Measurements from ENCODE around the gene ZNF407.

The ZNF407 gene

GRCh38 chr18:74947875-74948274 is 350.2 kb downstream of the ZNF407 start:
- Histone ChIP-seq H3K4me2 (ENCODE audit: low read depth, low read length) (no peak overlapping the region), H3K27ac (ENCODE audit: low read length) (no peak overlapping the region), H3K9me2 (replicated peaks; ENCODE audit: insufficient read depth, low read length) (no peaks in the 10 kb centered on the region), H3K9ac (ENCODE audit: low read length) (no peak overlapping the region), H4K20me1 (ENCODE audit: insufficient read depth, low read length) (no peaks in the 10 kb centered on the region), H3K4me1 (ENCODE audit: low read length) (peaks cover 6% of the 10 kb centered on the region; the same call in 1 of the 2 replicates), H3K27me3 (replicated peaks; ENCODE audit: insufficient read depth, low read length) (no peaks in the 10 kb centered on the region), H3K9me3 (replicated peaks; ENCODE audit: insufficient read depth, low read length) (no peaks in the 10 kb centered on the region), H3K79me2 (ENCODE audit: low read length) (no peaks in the 10 kb centered on the region), H3K36me3 (replicated peaks; ENCODE audit: insufficient read depth, low read length) (no peaks in the 10 kb centered on the region), H3K4me3 (ENCODE audit: low read length) (no peak overlapping the region), H2AFZ (ENCODE audit: low read length) (no peak overlapping the region), H3F3A (ENCODE audit: insufficient read depth, low read length) (no peaks in the 10 kb centered on the region)
- TF ChIP-seq EZH2phosphoT487 (IDR thresholded peaks at IDR 0.05; ENCODE audit: low read length) (no peak), CTCF (IDR thresholded peaks at IDR 0.05; ENCODE audit: low read length) (no peak), EZH2 (optimal IDR thresholded peaks at IDR 0.05; ENCODE audit: low read depth, low read length) (no peak)
- DNase-seq, result no peak

DNA sequence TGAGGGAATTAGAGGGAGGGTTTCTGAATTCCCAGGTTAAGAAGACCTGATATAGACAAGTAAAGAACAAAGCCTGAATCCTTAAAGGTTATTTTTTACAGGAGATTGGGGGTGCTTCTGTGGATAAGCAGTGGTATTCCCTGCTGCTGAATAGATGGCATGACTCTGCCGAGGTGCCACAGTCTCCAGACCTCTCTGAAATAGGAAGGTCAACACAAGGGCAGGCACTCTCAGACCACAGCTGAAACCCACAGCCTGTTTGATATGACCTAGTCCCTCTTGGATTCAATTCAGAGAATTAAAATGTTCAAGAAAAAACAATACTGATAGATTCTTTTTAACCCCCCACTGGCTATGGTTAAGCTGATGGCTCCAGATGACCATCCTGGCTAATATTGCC is 351.9 kb downstream of the ZNF407 start:
- no peaks in the 10 kb centered on the region for H4K20me1 ChIP-seq (ENCODE audit: insufficient read depth, low read length)
- H3K4me1 ChIP-seq (ENCODE audit: low read length), result peaks cover 6% of the 10 kb centered on the region; the same call in 1 of the 2 replicates
- no peaks in the 10 kb centered on the region for H3K79me2 ChIP-seq (ENCODE audit: low read length)
- H2AFZ ChIP-seq (ENCODE audit: low read length), result no peak overlapping the region
- no peaks in the 10 kb centered on the region for H3K9me2 ChIP-seq (replicated peaks; ENCODE audit: insufficient read depth, low read length)
- TF ChIP-seq EZH2phosphoT487 (IDR thresholded peaks at IDR 0.05; ENCODE audit: low read length) (no peak), CTCF (IDR thresholded peaks at IDR 0.05; ENCODE audit: low read length) (no peak)
- no peaks in the 10 kb centered on the region for H3K9me3 ChIP-seq (replicated peaks; ENCODE audit: insufficient read depth, low read length)
- no peaks in the 10 kb centered on the region for H3F3A ChIP-seq (ENCODE audit: insufficient read depth, low read length)
- H3K27me3 ChIP-seq (replicated peaks; ENCODE audit: insufficient read depth, low read length), result no peaks in the 10 kb centered on the region
- no peak overlapping the region for H3K4me2 ChIP-seq (ENCODE audit: low read depth, low read length)
- DNase-seq, result no peak
- no peak overlapping the region for H3K4me3 ChIP-seq (ENCODE audit: low read length)
- no peak overlapping the region for H3K9ac ChIP-seq (ENCODE audit: low read length)
- H3K27ac ChIP-seq (ENCODE audit: low read length), result no peak overlapping the region
- no peaks in the 10 kb centered on the region for H3K36me3 ChIP-seq (replicated peaks; ENCODE audit: insufficient read depth, low read length)

GRCh38 chr18:74950479-74950878 is 352.8 kb downstream of the ZNF407 start:
- Histone ChIP-seq H3K9me3 (replicated peaks; ENCODE audit: insufficient read depth, low read length) (no peaks in the 10 kb centered on the region), H3K4me2 (ENCODE audit: low read depth, low read length) (no peak overlapping the region), H3K79me2 (ENCODE audit: low read length) (no peaks in the 10 kb centered on the region), H3K4me1 (ENCODE audit: low read length) (peaks cover 6% of the 10 kb centered on the region; the same call in 1 of the 2 replicates), H3K36me3 (replicated peaks; ENCODE audit: insufficient read depth, low read length) (no peaks in the 10 kb centered on the region), H3K27ac (ENCODE audit: low read length) (no peak overlapping the region), H3K4me3 (ENCODE audit: low read length) (no peak overlapping the region), H4K20me1 (ENCODE audit: insufficient read depth, low read length) (no peaks in the 10 kb centered on the region), H3F3A (ENCODE audit: insufficient read depth, low read length) (no peaks in the 10 kb centered on the region), H3K9me2 (replicated peaks; ENCODE audit: insufficient read depth, low read length) (no peaks in the 10 kb centered on the region), H3K27me3 (replicated peaks; ENCODE audit: insufficient read depth, low read length) (no peaks in the 10 kb centered on the region), H2AFZ (ENCODE audit: low read length) (no peak overlapping the region), H3K9ac (ENCODE audit: low read length) (no peak overlapping the region)
- DNase-seq, result no peak
- TF ChIP-seq CTCF (IDR thresholded peaks at IDR 0.05; ENCODE audit: low read length) (no peak), EZH2phosphoT487 (IDR thresholded peaks at IDR 0.05; ENCODE audit: low read length) (no peak), EZH2 (optimal IDR thresholded peaks at IDR 0.05; ENCODE audit: low read depth, low read length) (no peak)

All from MM.1S (cell line).